OCI-LY7 (cell line): Measurements from ENCODE around the gene SCPEP1.

Experiments used
- CTCF ChIP-seq: fragments of 200-600 bp; sonication (generic); conservative IDR thresholded peaks from 2 replicates; pipeline ENCODE4 v1.5.1; 2014; ENCODE audit warnings: mild to moderate bottlenecking, antibody characterized with exemption, low read length, moderate library complexity, mixed read lengths
- EZH2phosphoT487 ChIP-seq: fragments of 200-600 bp; sonication (generic); IDR thresholded peaks from 2 replicates; pipeline ENCODE4 v1.6.1; 2018; ENCODE audit warnings: low read depth, borderline replicate concordance, mild to moderate bottlenecking, mixed run types, antibody characterized with exemption, low read length, moderate library complexity, mixed read lengths

DNA sequence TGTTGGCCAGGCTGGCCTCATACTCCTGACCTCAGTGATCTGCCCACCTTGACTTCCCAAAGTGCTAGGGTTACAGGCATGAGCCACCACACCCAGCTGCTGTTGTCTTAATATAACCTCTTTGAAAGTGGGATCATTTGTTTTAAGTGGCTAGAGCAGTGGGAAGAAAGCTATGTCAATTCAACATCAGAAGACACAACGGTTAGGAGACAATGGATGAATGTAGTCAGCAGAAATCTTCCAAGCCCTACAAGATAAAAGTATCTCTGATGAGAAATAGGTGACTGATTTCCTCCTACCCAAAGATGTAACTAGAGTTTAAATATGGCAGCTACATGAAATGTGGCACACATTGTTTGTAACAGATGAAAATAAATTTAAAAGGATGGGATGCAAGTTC, 44.1 kb upstream of the SCPEP1 start:
- TF ChIP-seq CTCF = no peak
- no peak for TF ChIP-seq EZH2phosphoT487
